ENCODE results near the gene EGFR. TPM values are rescaled to one million over a fixed set of nuclear protein-coding genes. Genes with fewer than 3 reads are reported as not detected.

The EGFR gene
- total and polyA plus RNA-seq, 12 donors = 7.0 to 111 (median 71.6) TPM

DNA sequence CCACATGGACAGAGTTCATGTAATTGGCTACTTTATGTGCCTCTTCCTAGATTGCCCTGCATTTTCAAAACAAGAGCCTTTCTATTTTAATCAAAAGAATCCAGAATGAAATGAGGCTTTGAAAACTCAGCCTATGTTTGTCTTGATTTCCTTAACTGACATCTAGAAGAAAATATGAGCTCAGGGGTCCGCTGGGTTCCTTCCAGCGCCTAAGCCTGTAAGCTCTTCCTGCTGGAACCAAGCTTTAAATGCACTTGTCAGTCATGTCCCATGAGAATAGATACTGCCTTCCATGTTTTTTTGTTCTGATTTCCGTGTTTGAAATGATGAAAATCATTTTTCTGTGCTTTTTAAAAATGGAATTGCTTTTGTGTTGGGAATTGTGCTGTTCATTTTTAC, 74.2 kb downstream of the EGFR start:
- no peaks in the 10 kb centered on the region for H3K27me3 ChIP-seq
- H3K9me3 ChIP-seq (replicated peaks in 1 of 3) = no peaks in the 10 kb centered on the region
- H3K27ac ChIP-seq = no peak overlapping the region
- TF ChIP-seq POLR2A (IDR thresholded peaks at IDR 0.05) (no peak), CTCF (IDR thresholded peaks at IDR 0.05) (no peak)
- no peaks in the 10 kb centered on the region for H3K36me3 ChIP-seq (replicated peaks in 1 of 2)
- no peak for DNase-seq
- H3K4me3 ChIP-seq = no peak overlapping the region
- WGBS, 4 donors = 69 to 88% (median 75%) methylated on average over 3 of the region's 3 CpGs
- peaks cover 16 to 29% of the 10 kb centered on the region in 2 donors for H3K4me1 ChIP-seq (replicated peaks in 1 of 2)
- intact Hi-C loops (cut with DNase I) = no loop called here

- Histone ChIP-seq H3K27ac (peak overlapping the region in 1 of 5 donors; percentile 12), H3K36me3 (replicated peaks in 1 of 2) (no peaks in the 10 kb centered on the region), H3K9me3 (replicated peaks in 1 of 3) (no peaks in the 10 kb centered on the region), H3K27me3 (no peaks in the 10 kb centered on the region), H3K4me1 (replicated peaks in 1 of 2) (peaks cover 17 to 36% of the 10 kb centered on the region in 2 donors), H3K4me3 (no peak overlapping the region)
- no peak for DNase-seq
- TF ChIP-seq CTCF (IDR thresholded peaks at IDR 0.05) (no peak), POLR2A (IDR thresholded peaks at IDR 0.05) (no peak)
- 85 to 98% (median 92%) methylated on average over 7 of the region's 7 CpGs for WGBS, 4 donors
- intact Hi-C loops (cut with DNase I) = no loop called here
Measured at GRCh38 chr7:55093674-55094073, 74.9 kb downstream of the EGFR start.

GRCh38 chr7:55094092-55094690, 75.4 kb downstream of the EGFR start:
- DNase-seq = no peak
- intact Hi-C loops (cut with DNase I) = no loop called here
- Histone ChIP-seq H3K4me1 (replicated peaks in 1 of 2) (peaks cover 22 to 38% of the 10 kb centered on the region in 2 donors), H3K27ac (peak overlapping the region in 2 of 5 donors; percentile 8 to 12), H3K4me3 (no peak overlapping the region), H3K9me3 (replicated peaks in 1 of 3) (no peaks in the 10 kb centered on the region), H3K36me3 (replicated peaks in 1 of 2) (no peaks in the 10 kb centered on the region), H3K27me3 (no peaks in the 10 kb centered on the region)
- TF ChIP-seq CTCF (IDR thresholded peaks at IDR 0.05) (no peak), POLR2A (IDR thresholded peaks at IDR 0.05) (no peak)
- 25 to 37% (median 32%) methylated on average over 3 to 5 of the region's 5 CpGs for WGBS, 4 donors

GRCh38 chr7:55095672-55096071, 76.9 kb downstream of the EGFR start:
- Histone ChIP-seq H3K4me1 (replicated peaks in 1 of 2) (peaks cover 24 to 41% of the 10 kb centered on the region in 2 donors), H3K36me3 (replicated peaks in 1 of 2) (no peaks in the 10 kb centered on the region), H3K27ac (no peak overlapping the region), H3K27me3 (no peaks in the 10 kb centered on the region), H3K4me3 (no peak overlapping the region), H3K9me3 (replicated peaks in 1 of 3) (no peaks in the 10 kb centered on the region)
- WGBS, 4 donors = 80 to 89% (median 87%) methylated on average over 4 of the region's 4 CpGs
- intact Hi-C loops (cut with DNase I) = no loop called here
- TF ChIP-seq CTCF (IDR thresholded peaks at IDR 0.05) = no peak
- no peak for TF ChIP-seq POLR2A (IDR thresholded peaks at IDR 0.05)
- DNase-seq = no peak

Measured in adrenal gland (tissue), 12 donors.